Peyer's patch (tissue), 4 donors: Measurements from ENCODE around the gene CYP2D6.

Experiments used
- POLR2A ChIP-seq, 2 donors: fragments of 450-650 bp; IDR thresholded peaks; one replicate each; pipeline ENCODE4 v1.5.1; 2017; ENCODE audit warnings: antibody characterized with exemption in 2 of 2, mild to moderate bottlenecking in 2 of 2, moderate library complexity in 2 of 2
- TF ChIP-seq, protein P1 (sequence below), 6 experiments: fragments of 450-650 bp in 4 of 6; fragments of 200-600 bp in 2 of 6; sonication (generic) in 1 of 6; IDR thresholded peaks; one replicate each; pipeline ENCODE4 v1.5.1; 2017 to 2019; ENCODE audit warnings: antibody characterized with exemption in 6 of 6, mild to moderate bottlenecking in 3 of 6, moderate library complexity in 1 of 6

DNA sequence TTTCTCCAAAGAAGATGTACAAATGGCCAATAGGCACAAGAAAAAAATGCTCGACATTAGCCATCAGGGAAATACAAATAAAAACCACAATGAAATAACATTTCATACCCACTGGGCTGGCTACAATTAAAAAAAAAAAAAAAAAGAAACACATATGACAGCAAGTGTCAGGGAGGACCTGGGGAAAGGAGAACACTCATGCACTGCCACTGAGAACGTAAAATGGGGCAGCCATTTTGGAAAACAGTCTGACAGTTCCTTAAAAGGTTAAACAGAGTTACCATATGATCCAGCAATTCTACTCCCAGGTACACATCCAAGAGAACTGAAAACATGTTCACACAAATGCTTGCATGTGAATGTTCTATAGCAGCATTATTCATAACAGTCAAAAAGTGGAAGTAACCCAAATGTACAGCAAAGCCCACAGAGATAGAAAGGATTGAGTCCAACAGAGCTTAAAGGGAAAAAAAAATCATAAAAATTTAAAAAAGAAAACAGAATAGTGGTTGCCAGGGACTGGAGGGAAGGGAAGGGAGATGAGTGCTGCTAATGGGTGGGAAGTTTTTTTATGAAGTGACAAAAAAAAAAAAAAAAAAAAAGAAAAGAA, 48.4 kb upstream of the CYP2D6 start:
- no peak for TF ChIP-seq POLR2A (IDR thresholded peaks at IDR 0.05)
- TF ChIP-seq, protein P1, sequence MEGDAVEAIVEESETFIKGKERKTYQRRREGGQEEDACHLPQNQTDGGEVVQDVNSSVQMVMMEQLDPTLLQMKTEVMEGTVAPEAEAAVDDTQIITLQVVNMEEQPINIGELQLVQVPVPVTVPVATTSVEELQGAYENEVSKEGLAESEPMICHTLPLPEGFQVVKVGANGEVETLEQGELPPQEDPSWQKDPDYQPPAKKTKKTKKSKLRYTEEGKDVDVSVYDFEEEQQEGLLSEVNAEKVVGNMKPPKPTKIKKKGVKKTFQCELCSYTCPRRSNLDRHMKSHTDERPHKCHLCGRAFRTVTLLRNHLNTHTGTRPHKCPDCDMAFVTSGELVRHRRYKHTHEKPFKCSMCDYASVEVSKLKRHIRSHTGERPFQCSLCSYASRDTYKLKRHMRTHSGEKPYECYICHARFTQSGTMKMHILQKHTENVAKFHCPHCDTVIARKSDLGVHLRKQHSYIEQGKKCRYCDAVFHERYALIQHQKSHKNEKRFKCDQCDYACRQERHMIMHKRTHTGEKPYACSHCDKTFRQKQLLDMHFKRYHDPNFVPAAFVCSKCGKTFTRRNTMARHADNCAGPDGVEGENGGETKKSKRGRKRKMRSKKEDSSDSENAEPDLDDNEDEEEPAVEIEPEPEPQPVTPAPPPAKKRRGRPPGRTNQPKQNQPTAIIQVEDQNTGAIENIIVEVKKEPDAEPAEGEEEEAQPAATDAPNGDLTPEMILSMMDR (IDR thresholded peaks at IDR 0.05), result no peak
